Cortex of kidney (tissue), 1 donor: ENCODE data around the gene MCOLN2.

Source experiments
- DNase-seq: peaks from one replicate; lab custom pipeline; 2025; lab: John Stamatoyannopoulos, UW

Gene MCOLN2

DNA sequence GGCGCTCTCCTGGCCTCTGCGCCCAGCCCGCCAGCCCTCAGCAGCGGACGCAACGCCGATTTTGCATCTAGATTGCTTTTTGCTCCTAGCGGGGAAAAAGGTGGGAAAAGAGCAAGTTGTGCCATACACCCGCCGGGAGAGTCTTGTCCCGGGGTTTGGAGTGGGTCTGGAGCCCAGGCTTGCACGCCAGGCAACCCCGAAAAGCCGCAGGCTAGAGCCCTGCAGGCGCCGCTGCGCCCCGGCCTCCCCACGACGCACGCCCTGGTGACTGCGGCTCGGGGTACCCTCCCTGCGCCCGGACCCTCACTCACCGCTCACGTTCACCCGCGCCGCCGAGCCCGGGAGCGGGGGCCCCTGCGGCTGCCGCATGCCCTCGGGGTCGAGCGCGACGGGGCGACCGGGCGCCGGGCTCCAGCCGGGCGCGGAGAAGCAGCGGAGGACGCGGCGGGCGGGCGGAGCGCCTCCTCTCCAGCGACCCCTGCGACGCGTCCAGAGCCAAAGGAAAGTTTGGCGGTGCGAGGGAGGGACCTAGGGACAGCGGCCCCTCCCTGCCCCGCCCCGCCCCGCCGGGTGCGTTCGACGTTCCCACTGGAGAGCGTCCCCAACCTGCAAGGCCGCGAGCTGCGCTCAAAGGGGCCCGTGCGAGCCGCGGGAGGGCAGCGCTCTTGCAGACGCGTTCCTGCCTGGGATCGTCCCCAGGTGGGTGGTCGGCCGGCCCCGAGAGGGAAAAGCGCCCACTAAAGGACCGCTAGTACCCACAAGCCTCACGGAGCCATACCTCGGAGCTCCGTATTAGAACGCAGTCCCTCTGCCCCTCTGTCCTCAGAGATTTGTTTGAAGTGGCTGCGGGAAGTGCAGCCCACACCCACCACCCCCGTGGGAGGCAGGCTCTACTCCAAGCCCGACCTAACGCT, 104.0 kb downstream of the MCOLN2 start, which contains the start of gene LPAR3:
Gene LPAR3, minus strand, starts transcription at position 502 of the 914 bp plus-strand sequence. CDS start 27,086 bp downstream, outside the sequence.
- no peak for DNase-seq

DNA sequence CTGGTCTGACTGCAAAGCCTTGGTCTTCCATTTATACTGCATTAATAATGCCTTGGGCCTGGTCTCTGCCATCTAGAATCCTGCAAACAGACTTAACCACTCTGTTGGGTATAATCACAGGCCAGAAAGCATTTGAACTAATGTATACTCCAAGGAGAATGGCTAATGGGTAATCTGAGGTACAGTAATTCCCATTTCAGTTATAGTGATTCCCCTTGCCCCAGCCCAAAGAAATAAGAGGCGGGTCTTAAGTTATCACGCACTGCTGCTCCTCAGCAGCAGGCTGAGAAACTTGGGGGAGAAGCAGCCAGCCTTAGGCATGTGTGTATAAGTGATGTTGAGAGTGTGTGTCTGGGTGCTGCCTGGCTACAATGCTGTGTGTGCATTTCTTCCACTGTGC, 106.3 kb downstream of the MCOLN2 start:
- DNase-seq, result no peak

DNA sequence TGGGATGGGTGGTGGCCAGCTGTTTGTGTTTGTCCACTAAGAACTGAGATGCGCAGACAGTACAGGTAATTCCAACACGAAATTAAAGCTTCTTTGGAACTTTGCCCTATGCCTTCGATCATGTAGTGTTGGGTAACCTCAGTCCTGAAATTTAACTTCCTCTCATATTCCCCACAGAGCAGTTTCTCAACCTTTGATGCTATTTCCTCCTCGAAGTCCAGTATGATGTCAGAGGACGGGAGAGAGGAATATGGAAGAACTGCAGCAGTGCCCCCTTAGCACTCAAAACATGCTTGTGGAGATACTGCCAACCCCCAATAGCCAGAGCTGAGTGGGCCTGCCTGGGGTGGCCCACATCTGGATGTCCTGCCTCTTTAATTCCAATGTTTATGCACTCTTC, 107.5 kb downstream of the MCOLN2 start:
- no peak for DNase-seq

- DNase-seq, result no peak
These were observed 108.2 kb downstream of the MCOLN2 start for GRCh38 chr1:84888753-84889152.

DNA sequence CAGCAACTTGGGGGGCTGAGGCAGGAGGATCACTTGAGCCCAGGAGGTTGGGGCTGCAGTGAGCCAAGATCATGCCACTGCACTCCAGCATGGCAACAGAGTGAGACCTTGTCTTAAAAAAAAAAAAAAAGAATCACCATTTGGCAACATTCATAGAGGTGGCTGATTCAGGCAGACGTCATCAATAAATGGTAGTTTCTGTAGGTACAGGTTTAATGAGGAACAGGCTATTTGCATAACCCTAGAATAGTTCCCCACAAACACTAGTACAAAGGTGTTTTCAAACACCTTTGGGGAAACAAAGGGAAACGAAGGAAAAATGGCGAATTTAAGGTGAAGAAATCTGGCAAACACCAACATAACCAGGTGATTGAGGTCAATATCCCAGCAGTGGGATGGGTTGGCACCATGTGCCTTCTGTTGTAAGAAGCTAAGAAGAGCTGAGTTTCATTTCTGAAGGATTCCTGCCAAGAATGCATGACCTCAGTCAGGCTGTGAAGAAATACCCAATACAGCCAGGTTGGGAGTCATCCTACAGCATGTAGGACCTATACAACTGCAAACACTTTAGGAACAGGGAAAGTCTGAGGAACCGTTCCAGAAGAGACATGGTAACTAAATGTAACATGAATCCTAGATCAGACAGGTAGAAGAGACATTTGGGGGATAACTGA, 109.5 kb downstream of the MCOLN2 start:
- DNase-seq, result no peak

GRCh38 chr1:84885469-84885868, 111.4 kb downstream of the MCOLN2 start:
- DNase-seq, result no peak

DNA sequence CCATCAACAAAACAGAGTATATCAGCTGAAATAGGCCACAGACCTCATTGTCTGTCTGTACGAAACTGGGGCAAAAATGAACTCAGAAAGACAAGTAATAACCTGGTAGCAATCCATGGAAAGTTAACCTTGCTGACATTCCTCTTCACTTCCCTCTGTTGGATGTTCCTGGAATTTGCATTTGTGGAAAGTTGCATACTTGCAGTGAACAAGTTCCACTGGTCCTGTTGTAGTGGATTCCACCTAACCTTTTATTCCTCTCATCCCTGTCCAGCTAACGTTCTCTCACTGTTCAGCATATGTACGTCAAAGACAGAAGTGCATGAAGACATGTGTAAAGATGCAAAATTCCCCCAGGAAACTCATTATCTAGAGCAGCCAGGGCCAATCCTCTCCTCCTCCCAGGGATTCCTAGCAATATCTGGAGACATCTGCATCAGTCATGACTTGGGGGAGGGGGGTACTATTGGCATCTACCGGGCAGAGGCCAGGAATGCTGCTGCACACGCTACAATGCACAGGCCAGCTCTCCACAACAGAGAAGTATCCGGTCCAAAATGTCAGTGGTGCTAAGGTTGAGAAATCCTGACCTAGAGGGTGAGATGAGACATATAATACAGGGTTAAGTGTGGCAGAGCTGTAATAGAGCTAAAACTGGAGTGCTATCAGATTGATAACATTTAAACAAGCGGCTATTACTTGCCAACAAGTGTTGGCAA, 112.1 kb downstream of the MCOLN2 start:
- DNase-seq, result no peak

GRCh38 chr1:84883286-84883685, 113.6 kb downstream of the MCOLN2 start:
- DNase-seq, result no peak

- no peak for DNase-seq
These were observed 119.3 kb downstream of the MCOLN2 start for GRCh38 chr1:84877592-84877991.

DNA sequence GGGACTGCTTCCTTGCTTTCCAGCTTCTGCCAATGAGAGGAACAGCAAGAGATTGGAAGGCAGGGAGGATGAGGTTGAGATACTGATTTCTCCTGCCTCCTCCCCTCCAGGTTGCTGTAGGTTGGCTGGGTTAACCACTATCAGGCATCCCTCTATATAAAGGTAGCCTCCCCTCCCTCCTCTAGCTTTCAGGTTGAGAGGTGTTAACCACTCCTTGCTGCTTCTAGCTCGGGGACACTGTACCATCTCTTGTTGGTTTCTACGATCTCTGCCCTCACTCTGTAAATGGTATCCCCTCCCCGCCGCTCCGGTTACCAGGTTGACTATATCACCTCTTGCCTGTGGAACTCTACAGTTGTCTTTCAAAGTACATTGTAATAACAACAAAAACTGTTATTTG, 120.6 kb downstream of the MCOLN2 start:
- DNase-seq, result no peak
